GM18907 (cell line): ENCODE measurements around the gene KCNQ1.

ENCODE experiments used
- ATAC-seq: cut with Tn5 transposase; IDR thresholded peaks from one replicate; pipeline ENCODE4 v1.9.1; 2021; ENCODE audit warnings: mild to moderate bottlenecking, moderate library complexity; ENCODE audit not compliant: unreplicated experiment

The KCNQ1 gene

GRCh38 chr11:2706321-2706720 lies 261.5 kb downstream of the KCNQ1 start:
- no peak for ATAC-seq

- ATAC-seq, result no peak
These were observed 262.9 kb downstream of the KCNQ1 start for GRCh38 chr11:2707736-2708135.

DNA sequence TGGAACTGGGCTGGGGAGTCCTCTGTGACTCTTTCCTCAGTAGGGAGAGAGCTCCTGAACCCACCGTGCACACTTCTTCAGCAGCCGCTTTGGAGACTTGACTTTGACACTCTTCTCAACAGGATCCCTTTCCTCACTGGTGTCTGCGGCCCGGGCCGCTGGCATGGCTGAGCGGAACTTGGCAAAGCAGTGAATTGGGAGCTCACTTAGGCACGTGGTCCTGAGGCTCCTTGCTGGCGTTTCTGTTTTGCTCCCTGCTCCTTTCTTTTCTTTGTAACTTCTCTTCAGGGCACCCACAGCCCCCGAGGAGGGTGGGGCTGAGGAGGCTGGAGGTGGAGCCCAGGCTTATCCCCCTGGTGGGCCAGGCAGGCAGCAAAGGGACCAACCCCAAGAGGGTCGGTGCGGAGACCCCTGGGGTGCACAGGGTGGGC lies 263.4 kb downstream of the KCNQ1 start:
- ATAC-seq, result no peak

DNA sequence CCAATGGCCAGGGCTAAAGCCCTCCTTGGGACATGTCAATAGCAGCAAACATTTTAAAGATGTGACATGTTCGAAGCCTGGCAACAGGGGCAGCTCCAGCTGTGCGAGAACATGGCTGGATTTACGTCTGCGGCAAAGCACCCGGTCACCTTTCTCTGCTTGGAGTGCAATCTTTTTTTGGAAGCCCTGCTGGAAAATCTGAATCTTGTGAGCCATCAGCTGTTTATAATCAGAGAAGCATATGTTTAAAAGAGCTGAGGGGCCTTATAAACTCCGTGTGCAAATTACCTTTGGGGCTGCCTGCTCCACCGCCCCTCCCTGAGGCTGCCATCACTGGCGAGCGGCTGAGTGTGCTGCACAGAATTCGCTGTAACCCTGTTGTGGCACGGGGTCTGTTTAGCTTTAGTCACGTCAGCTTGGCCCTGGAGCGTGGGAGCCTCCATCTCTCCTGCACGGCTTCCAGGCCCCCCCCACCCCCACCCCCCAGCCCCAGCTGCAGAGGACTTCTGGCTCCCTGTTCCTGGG lies 264.0 kb downstream of the KCNQ1 start:
- no peak for ATAC-seq

GRCh38 chr11:2709429-2709828 lies 264.6 kb downstream of the KCNQ1 start:
- ATAC-seq, result no peak

DNA sequence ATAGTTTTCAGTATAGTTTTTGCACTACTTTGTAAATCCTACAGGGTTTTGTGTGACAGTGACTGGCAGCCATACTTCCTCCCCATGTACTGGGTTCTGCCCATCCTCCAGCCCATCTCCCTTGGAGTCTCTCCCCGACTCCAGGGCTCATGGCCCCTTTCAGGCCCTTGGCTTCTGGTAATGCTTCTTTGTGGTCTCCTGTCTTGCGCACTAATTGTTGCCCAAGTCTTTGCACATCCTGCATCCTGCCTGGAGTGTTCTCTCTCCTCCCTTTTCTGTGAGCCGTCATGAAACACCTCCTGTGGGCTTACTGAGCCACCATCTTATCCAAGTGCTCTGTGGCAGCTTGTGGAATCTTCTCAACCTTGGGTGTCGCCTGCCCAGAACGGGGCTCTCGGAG lies 266.4 kb downstream of the KCNQ1 start:
- ATAC-seq, result no peak

DNA sequence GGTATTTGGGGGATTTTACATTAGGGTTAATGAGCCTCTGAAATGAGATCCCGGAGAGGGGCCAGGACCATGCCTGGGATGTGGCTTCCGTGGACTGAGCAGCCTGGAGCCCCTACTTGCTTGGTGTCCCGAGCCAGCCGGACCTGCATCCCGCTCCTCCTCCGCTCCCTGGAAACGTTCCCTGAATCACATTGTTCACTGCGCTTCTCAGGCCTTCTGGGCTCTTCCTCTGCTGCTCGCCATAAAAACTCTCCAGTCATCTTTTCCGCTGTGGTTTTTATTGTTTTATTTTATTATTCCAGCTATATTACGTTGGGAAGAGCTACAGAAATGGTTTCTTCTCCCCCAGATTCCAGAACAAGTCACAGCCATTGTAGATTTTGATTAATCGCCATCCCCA lies 268.3 kb downstream of the KCNQ1 start:
- no peak for ATAC-seq

DNA sequence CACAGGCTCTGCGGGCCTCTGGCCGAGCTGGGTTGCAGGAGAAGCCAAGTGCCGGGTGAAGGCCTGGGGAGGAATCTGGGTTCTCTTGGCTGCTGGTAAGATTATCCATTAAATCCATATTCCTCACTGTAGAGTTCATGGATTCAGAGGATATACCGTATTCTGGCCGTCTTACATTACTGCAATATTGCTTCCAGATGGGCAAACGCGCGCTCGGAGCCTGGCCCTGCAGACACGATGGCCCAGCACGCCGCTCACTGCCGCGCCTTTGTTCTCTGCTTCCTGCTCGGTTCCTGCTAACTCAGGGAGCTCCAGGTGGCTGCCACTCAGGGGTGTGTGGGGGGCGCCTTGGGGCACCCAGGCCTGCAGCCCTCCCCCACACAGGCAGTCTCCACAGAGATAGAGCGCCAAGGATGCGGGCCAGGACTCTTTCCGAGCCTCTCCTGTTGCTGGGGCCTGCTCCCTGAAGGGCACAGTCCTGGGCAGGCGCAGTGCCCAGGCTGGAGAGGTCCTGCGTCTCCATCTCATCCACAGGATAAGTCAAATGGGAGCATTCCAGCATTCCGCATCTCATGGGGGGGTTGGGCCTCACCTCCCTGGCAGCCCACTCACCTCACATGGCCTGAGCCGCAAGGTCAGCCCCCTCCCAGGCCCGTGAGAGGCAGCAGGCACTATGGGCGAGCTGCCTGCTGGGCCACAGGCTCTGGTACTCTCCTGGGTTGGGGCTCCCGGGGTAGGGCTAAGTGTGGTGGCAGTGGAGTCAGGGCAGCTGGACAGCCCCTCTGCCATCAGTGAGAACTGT lies 269.1 kb downstream of the KCNQ1 start:
- ATAC-seq, result no peak

DNA sequence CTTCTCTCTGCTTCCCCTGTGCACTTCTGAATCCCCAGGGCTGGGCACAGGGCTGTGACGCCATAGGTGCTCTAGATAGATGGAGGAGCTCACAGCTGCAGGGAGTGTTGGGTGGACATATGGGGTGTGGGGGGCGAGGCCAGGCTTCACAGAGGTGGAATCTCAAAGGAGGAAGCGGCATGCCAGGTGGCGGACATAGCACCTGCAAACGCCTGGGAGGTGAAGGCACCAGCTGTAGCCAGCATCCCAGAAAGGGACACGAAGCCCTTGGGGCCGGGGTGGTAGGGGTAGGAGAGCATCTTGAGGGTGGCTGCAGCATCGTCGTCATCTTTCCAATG lies 269.6 kb downstream of the KCNQ1 start:
- no peak for ATAC-seq

DNA sequence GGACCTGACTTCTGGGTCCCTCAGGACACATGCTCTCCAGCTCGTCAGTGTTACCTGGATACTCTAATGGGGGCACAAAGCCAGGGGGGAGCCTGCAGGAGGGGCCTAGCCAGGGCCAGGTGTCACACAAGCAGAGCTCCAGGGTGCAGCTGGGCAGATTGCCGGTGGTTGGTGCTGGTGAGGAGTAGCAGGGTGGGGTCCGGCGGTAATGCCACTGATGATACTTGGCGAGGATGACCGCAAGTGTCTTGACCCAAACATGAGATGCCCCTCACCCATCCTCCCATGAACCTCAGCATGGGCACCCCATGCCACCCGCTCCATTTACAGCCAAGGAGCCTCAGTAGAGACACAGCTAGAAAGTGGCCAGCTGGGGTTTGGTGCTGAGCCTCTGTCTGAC lies 270.1 kb downstream of the KCNQ1 start:
- ATAC-seq, result no peak

GRCh38 chr11:2715716-2716350 lies 271.0 kb downstream of the KCNQ1 start:
- ATAC-seq, result no peak

GRCh38 chr11:2716376-2717095 lies 271.7 kb downstream of the KCNQ1 start:
- no peak for ATAC-seq

GRCh38 chr11:2717561-2718325 lies 272.9 kb downstream of the KCNQ1 start:
- ATAC-seq, result no peak

DNA sequence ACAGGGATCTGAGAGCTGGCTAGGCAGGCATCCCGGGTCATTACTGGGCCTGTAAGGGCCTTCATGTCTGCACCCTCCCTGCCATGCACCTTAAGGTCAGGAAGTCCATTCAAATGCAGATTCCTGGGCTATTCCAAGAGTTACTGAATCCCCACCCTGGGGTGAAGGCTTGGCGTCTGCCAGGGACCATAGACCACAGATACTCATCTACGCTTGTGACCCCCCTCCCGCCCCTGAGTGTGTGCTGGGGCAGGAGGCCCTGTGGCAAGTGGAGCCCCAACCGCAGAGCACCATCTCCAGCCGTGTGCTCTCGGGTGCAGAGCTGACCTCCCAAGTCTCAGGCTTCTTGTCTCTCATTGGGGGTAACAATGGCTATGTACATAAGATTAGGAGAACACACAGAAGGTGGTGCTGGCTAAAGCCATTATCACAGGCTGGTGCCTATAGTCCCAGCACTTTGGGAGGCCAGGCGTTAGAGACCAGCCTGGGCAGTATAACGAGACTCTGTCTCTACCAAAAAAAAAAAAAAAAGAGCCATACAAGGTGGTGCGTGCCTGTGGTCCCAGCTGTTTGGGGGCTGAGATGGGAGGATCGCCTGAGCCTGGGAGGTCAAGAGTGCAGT lies 274.1 kb downstream of the KCNQ1 start:
- ATAC-seq, result no peak

GRCh38 chr11:2719831-2720590 lies 275.2 kb downstream of the KCNQ1 start:
- ATAC-seq, result no peak

- no peak for ATAC-seq
These were observed 276.6 kb downstream of the KCNQ1 start for GRCh38 chr11:2721210-2721916.

DNA sequence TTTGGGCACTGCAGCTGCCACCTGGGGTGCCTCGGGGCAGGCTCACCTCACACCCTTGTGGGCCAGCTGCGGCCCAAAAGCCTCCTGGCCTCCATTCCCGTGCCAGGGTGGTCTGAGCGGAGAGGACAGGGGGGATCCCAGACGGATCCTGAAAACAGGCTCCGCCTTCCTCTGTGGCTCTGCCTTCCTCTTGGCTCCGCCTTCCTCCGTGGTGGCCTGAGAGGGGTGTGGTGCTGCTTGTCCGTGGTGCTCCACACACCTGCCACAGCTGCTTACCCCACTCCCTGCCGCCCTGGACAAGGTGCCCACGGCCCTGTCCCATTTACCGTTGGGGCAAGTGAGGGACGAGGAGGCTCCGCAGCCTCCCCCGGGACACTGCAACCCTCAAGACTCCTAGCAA lies 278.1 kb downstream of the KCNQ1 start:
- ATAC-seq, result no peak

DNA sequence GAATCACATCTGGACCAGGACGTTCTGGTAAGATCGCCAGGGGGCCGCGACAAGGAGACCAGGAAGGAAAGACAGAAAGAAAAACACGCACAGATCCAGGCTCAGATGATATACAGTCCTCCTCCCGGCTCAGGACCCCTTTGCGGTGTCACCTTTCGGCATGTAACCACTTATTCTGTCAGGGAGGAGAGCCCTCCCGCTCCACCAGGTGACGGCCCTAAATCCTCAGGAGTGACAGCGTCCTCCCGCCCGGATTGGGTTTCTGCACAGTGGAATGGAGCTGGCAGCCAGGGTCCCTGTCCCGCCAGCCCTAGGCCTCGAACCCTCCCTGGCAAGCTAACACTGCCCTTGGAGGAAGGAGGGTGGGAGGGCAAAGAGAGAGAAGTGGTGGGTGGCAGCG lies 279.3 kb downstream of the KCNQ1 start:
- ATAC-seq, result no peak

GRCh38 chr11:2724653-2725367 lies 280.0 kb downstream of the KCNQ1 start:
- ATAC-seq, result no peak
